IMR-90 (cell line): ENCODE data around the gene FRMD4B. TPM values are rescaled to one million over a fixed set of nuclear protein-coding genes. Genes with fewer than 3 reads are reported as not detected.

Experiments
- ATAC-seq: fragments of 200-7000 bp; cut with Tn5 transposase; 2 replicates; pipeline ENCODE4 v1.9.1; 2020; ENCODE audit warnings: low read depth, mild to moderate bottlenecking, moderate library complexity
- BruUV-seq: library from RNA; stranded (reverse); fragments of 400-500 nt; replicated peaks from 2 replicates; lab custom pipeline; 2021; lab: Mats Ljungman, UMichigan
- CTCF ChIA-PET: fragments of 300-600 bp; formaldehyde crosslinking; extraction: SDS; loops from one replicate; lab custom pipeline; 2021; ENCODE audit warnings: antibody characterized with exemption; lab: Yijun Ruan, JAX
- POLR2A ChIA-PET: fragments of 300-600 bp; sonication (Branson Sonifier 250); formaldehyde crosslinking; loops from one replicate; lab custom pipeline; 2022; ENCODE audit warnings: antibody characterized with exemption; ENCODE audit not compliant: unreplicated experiment; lab: Charles Lee
- DNase-seq: peaks from one replicate; pipeline ENCODE4 v3.0.0; 2013
- H2AFZ ChIP-seq: replicated peaks from 2 replicates; pipeline ENCODE3; 2013; ENCODE audit warnings: low read length, mild to moderate bottlenecking; ENCODE audit not compliant: poor library complexity
- H2AK5ac ChIP-seq: 2 replicates; pipeline ENCODE4 v1.6.1; 2013; ENCODE audit warnings: low read depth, low read length, inconsistent platforms
- H2AK9ac ChIP-seq: replicated peaks from 2 replicates; pipeline ENCODE3; 2013; ENCODE audit warnings: mild to moderate bottlenecking, low read depth, low read length, moderate library complexity; ENCODE audit not compliant: poor library complexity
- H2BK120ac ChIP-seq: 2 replicates; pipeline ENCODE4 v1.6.1; 2013; ENCODE audit warnings: low read depth, low read length, inconsistent platforms
- H2BK15ac ChIP-seq: 3 replicates; pipeline ENCODE4 v1.6.1; 2013; ENCODE audit warnings: low read depth, low read length, inconsistent platforms
- H2BK20ac ChIP-seq: 2 replicates; pipeline ENCODE4 v1.6.1; 2013; ENCODE audit warnings: low read depth, mild to moderate bottlenecking, inconsistent platforms, low read length, moderate library complexity
- H2BK5ac ChIP-seq: 2 replicates; pipeline ENCODE4 v1.6.1; 2013; ENCODE audit warnings: mild to moderate bottlenecking, low read depth, low read length, inconsistent platforms; ENCODE audit not compliant: poor library complexity, severe bottlenecking
- H3K14ac ChIP-seq: replicated peaks from 2 replicates; pipeline ENCODE4 v1.6.1; 2013; ENCODE audit warnings: low read depth, low read length, inconsistent platforms
- H3K18ac ChIP-seq: 2 replicates; pipeline ENCODE4 v1.6.1; 2013; ENCODE audit warnings: low read depth, low read length, control low read depth
- H3K23ac ChIP-seq: 2 replicates; pipeline ENCODE4 v1.6.1; 2013; ENCODE audit warnings: low read depth, low read length, inconsistent platforms
- H3K27ac ChIP-seq: 2 replicates; pipeline ENCODE4 v1.5.1; 2013; ENCODE audit warnings: mild to moderate bottlenecking, control low read depth, low read length; ENCODE audit not compliant: insufficient read depth
- H3K27me3 ChIP-seq: 2 replicates; pipeline ENCODE4 v1.6.1; 2013; ENCODE audit warnings: low read length; ENCODE audit not compliant: control insufficient read depth, insufficient read depth
- H3K36me3 ChIP-seq: 2 replicates; pipeline ENCODE4 v1.6.1; 2013; ENCODE audit warnings: low read length, mixed read lengths; ENCODE audit not compliant: control insufficient read depth, insufficient read depth
- H3K4ac ChIP-seq: 2 replicates; pipeline ENCODE4 v1.6.1; 2013; ENCODE audit warnings: low read depth, low read length, inconsistent platforms
- H3K4me1 ChIP-seq: 2 replicates; pipeline ENCODE4 v1.6.1; 2013; ENCODE audit warnings: low read length, mixed read lengths; ENCODE audit not compliant: control insufficient read depth, insufficient read depth
- H3K4me2 ChIP-seq: 2 replicates; pipeline ENCODE4 v1.6.1; 2013; ENCODE audit warnings: low read depth, mild to moderate bottlenecking, control low read depth, low read length, moderate library complexity
- H3K4me3 ChIP-seq: 2 replicates; pipeline ENCODE4 v1.5.1; 2013; ENCODE audit warnings: low read depth, mild to moderate bottlenecking, control low read depth, low read length, moderate library complexity; ENCODE audit not compliant: insufficient read depth
- H3K56ac ChIP-seq: 2 replicates; pipeline ENCODE4 v1.6.1; 2013; ENCODE audit warnings: low read length, inconsistent platforms; ENCODE audit not compliant: insufficient read depth; ENCODE audit errors: extremely low read depth
- H3K79me1 ChIP-seq, 2 experiments: 2 replicates each; pipeline ENCODE4 v1.6.1; 2013; ENCODE audit warnings: low read length in 2 of 2, inconsistent platforms in 1 of 2, low read depth in 1 of 2
- H3K9ac ChIP-seq: 2 replicates; pipeline ENCODE4 v1.6.1; 2013; ENCODE audit warnings: low read depth, low read length, control low read depth
- H3K9me1 ChIP-seq: 2 replicates; pipeline ENCODE4 v1.6.1; 2013; ENCODE audit warnings: low read length, inconsistent platforms; ENCODE audit not compliant: insufficient read depth
- H3K9me3 ChIP-seq: 2 replicates; pipeline ENCODE4 v1.6.1; 2013; ENCODE audit warnings: low read length; ENCODE audit not compliant: control insufficient read depth, insufficient read depth
- H4K20me1 ChIP-seq: 2 replicates; pipeline ENCODE4 v1.6.1; 2013; ENCODE audit warnings: low read length, inconsistent platforms; ENCODE audit not compliant: insufficient read depth
- H4K5ac ChIP-seq: 2 replicates; pipeline ENCODE4 v1.6.1; 2013; ENCODE audit warnings: mild to moderate bottlenecking, low read depth, low read length, control low read depth
- H4K8ac ChIP-seq, 2 experiments: 2 replicates each; pipeline ENCODE4 v1.6.1; 2013; ENCODE audit warnings: low read depth in 2 of 2, low read length in 2 of 2, control low read depth in 1 of 2, inconsistent platforms in 1 of 2
- H4K91ac ChIP-seq: 2 replicates; pipeline ENCODE4 v1.6.1; 2013; ENCODE audit warnings: low read depth, low read length, inconsistent platforms; ENCODE audit not compliant: insufficient read depth
- BHLHE40 ChIP-seq: fragments of 150-350 bp; IDR thresholded peaks from 2 replicates; pipeline ENCODE4 v1.6.1; 2016; ENCODE audit warnings: mild to moderate bottlenecking, low read depth, low read length
- CEBPB ChIP-seq: IDR thresholded peaks from 2 replicates; pipeline ENCODE4 v1.6.1; 2012; ENCODE audit warnings: low read depth, low read length, improper control_type of control experiment
- CHD1 ChIP-seq: IDR thresholded peaks from 2 replicates; pipeline ENCODE4 v1.6.1; 2012; ENCODE audit warnings: low read depth, low read length, improper control_type of control experiment
- CTCF ChIP-seq: conservative IDR thresholded peaks from 2 replicates; pipeline ENCODE4 v1.5.1; 2012; ENCODE audit warnings: mild to moderate bottlenecking, low read depth, low read length, improper control_type of control experiment
- ELK1 ChIP-seq: fragments of 150-350 bp; IDR thresholded peaks from 2 replicates; pipeline ENCODE4 v1.6.1; 2016; ENCODE audit warnings: low read depth, mild to moderate bottlenecking, low read length, moderate library complexity, borderline replicate concordance
- FOS ChIP-seq: fragments of 150-350 bp; IDR thresholded peaks from 2 replicates; pipeline ENCODE4 v1.6.1; 2016; ENCODE audit warnings: low read depth, low read length
- MAFK ChIP-seq: IDR thresholded peaks from 2 replicates; pipeline ENCODE4 v1.6.1; 2012; ENCODE audit warnings: low read depth, low read length, improper control_type of control experiment
- MAZ ChIP-seq: IDR thresholded peaks from 2 replicates; pipeline ENCODE4 v1.6.1; 2012; ENCODE audit warnings: low read depth, mild to moderate bottlenecking, low read length, improper control_type of control experiment, moderate library complexity, borderline replicate concordance
- MXI1 ChIP-seq: IDR thresholded peaks from 2 replicates; pipeline ENCODE4 v1.6.1; 2012; ENCODE audit warnings: low read depth, mild to moderate bottlenecking, low read length, moderate library complexity, borderline replicate concordance
- NFE2L2 ChIP-seq: fragments of 150-350 bp; IDR thresholded peaks from 2 replicates; pipeline ENCODE4 v1.6.1; 2016; ENCODE audit warnings: low read depth, mild to moderate bottlenecking, low read length
- POLR2A ChIP-seq: IDR thresholded peaks from 2 replicates; pipeline ENCODE4 v1.6.1; 2012; ENCODE audit warnings: mild to moderate bottlenecking, low read depth, low read length
- RAD21 ChIP-seq: IDR thresholded peaks from 2 replicates; pipeline ENCODE4 v1.6.1; 2012; ENCODE audit warnings: low read length, improper control_type of control experiment
- RCOR1 ChIP-seq: IDR thresholded peaks from 2 replicates; pipeline ENCODE4 v1.6.1; 2012; ENCODE audit warnings: mild to moderate bottlenecking, low read length, improper control_type of control experiment; ENCODE audit not compliant: insufficient replicate concordance
- RFX5 ChIP-seq: IDR thresholded peaks from 2 replicates; pipeline ENCODE4 v1.8.0; 2012; ENCODE audit warnings: low read depth, mild to moderate bottlenecking, low read length, moderate library complexity
- SMC3 ChIP-seq: fragments of 150-350 bp; IDR thresholded peaks from 2 replicates; pipeline ENCODE4 v1.6.1; 2016; ENCODE audit warnings: low read depth, mild to moderate bottlenecking, antibody characterized with exemption, low read length, moderate library complexity
- USF2 ChIP-seq: fragments of 150-350 bp; IDR thresholded peaks from 2 replicates; pipeline ENCODE4 v1.6.1; 2017; ENCODE audit warnings: mild to moderate bottlenecking, antibody characterized with exemption, low read length, low read depth
- WGBS, 2 experiments: methylation state at CpG; one replicate each; pipeline versions ENCODE4 v1.1.5 to v1.1.7; 2013; ENCODE audit warnings: missing lambda C conversion rate in 2 of 2; ENCODE audit not compliant: insufficient read length in 1 of 2; ENCODE audit errors: extremely low coverage in 2 of 2; 5-methylcytosine and 5-hydroxymethylcytosine counted together
- dilution Hi-C: fragments of 300-500 bp; cut with HindIII; formaldehyde crosslinking; loops from one replicate; pipeline ENCODE4 v1.14.3; 2018; ENCODE audit warnings: low sequenced_read_pairs; ENCODE audit not compliant: unreplicated experiment
- in situ Hi-C: fragments of 300-500 bp; cut with MboI; formaldehyde crosslinking; loops from 3 replicates; pipeline ENCODE4 v1.14.3; 2019; ENCODE audit warnings: low sequenced_read_pairs, inconsistent platforms, mixed read lengths
- intact Hi-C: fragments of 100-400 bp; cut with micrococcal nuclease; formaldehyde crosslinking; loops from 2 replicates; pipeline ENCODE4 v1.10.0; 2022
- polyA plus RNA-seq, 3 experiments: library from polyadenylated mRNA; depleted of rRNA; stranded (reverse); fragments of >200 nt; gene quantifications; 2 replicates each; pipeline ENCODE4 v1.2.3, GENCODE V29; 2012; ENCODE audit warnings: low replicate concordance in 1 of 3
- total RNA-seq: library from RNA; depleted of rRNA; stranded (reverse); fragments of >200 nt; gene quantifications from 2 replicates; pipeline ENCODE4 v1.2.3, GENCODE V29; 2012

Gene FRMD4B
- total and polyA plus RNA-seq, 2 of the 4 experiments (the other 2 are of a cell fraction), result 0.14 to 0.36 TPM

GRCh38 chr3:69252141-69252540 lies 133.7 kb downstream of the FRMD4B start:
- WGBS, 2 experiments, result 63% methylated on average over 1 of the region's 4 CpGs; no CpG with 5 or more reads in 1 of the 2 experiments

More at GRCh38 chr3:69252141-69252540, 133.7 kb downstream of the FRMD4B start:
- TF ChIP-seq BHLHE40 (no peak), RCOR1 (no peak), ELK1 (no peak), CTCF (no peak), MAFK (no peak), MAZ (no peak), USF2 (no peak), FOS (no peak), CEBPB (no peak), NFE2L2 (no peak), RFX5 (no peak), SMC3 (no peak), POLR2A (no peak), RAD21 (no peak), CHD1 (no peak), MXI1 (no peak)
- Histone ChIP-seq H3K4me2 (no peak overlapping the region), H3K79me1 (no peaks in the 10 kb centered on the region), H3K4me1 (no peaks in the 10 kb centered on the region), H3K27me3 (peaks cover 34% of the 10 kb centered on the region), H3K14ac (no peak overlapping the region), H3K23ac (no peak overlapping the region), H3K56ac (no peak overlapping the region), H3K27ac (no peak overlapping the region), H4K5ac (no peak overlapping the region), H4K8ac (no peak overlapping the region), H3K9ac (no peak overlapping the region), H4K91ac (no peak overlapping the region), H2BK120ac (no peak overlapping the region), H3K36me3 (no peaks in the 10 kb centered on the region), H3K9me1 (no peaks in the 10 kb centered on the region), H2AFZ (no peak overlapping the region), H3K18ac (no peak overlapping the region), H2AK5ac (no peak overlapping the region), H3K4ac (no peak overlapping the region), H3K4me3 (no peak overlapping the region), H2BK15ac (no peak overlapping the region), H2BK5ac (no peak overlapping the region), H3K9me3 (no peaks in the 10 kb centered on the region), H2AK9ac (no peak overlapping the region), H2BK20ac (no peak overlapping the region), H4K20me1 (no peaks in the 10 kb centered on the region)
- ATAC-seq (no peak), DNase-seq (no peak)
- POLR2A ChIA-PET, result no interaction called here
- intact Hi-C loops (no loop called here), in situ Hi-C loops (no loop called here), dilution Hi-C loops (no loop called here)
- CTCF ChIA-PET, result no interaction called here
- BruUV-seq, result no TSS peak
